ENCODE data around the gene USP37. TPM values are rescaled to one million over a fixed set of nuclear protein-coding genes. Genes with fewer than 3 reads are reported as not detected.
A peak's percentile ranks its signal among the peaks of the same experiment; 100 is the strongest.

Gene USP37
- polyA plus RNA-seq, 3 donors, result 16.1 to 22.6 (median 16.4) TPM

- DNase-seq, result no peak
These were observed 135.3 kb downstream of the USP37 start for GRCh38 chr2:218432676-218433365.

- DNase-seq, result no peak
These were observed 136.3 kb downstream of the USP37 start for GRCh38 chr2:218431878-218432277.

GRCh38 chr2:218430721-218431120, 137.4 kb downstream of the USP37 start:
- no peak for DNase-seq

GRCh38 chr2:218429911-218430692, 138.0 kb downstream of the USP37 start:
- DNase-seq, result no peak

GRCh38 chr2:218428846-218429558, 139.1 kb downstream of the USP37 start:
- DNase-seq, result no peak

- no peak for DNase-seq
These were observed 140.4 kb downstream of the USP37 start for GRCh38 chr2:218427741-218428140.

GRCh38 chr2:218425531-218425930, 142.6 kb downstream of the USP37 start:
- DNase-seq, result no peak

- no peak for DNase-seq
These were observed 144.6 kb downstream of the USP37 start for GRCh38 chr2:218423584-218423983.

- no peak for DNase-seq
These were observed 145.6 kb downstream of the USP37 start for GRCh38 chr2:218422403-218423086.

- DNase-seq, result no peak
These were observed 147.1 kb downstream of the USP37 start for GRCh38 chr2:218421027-218421426.

GRCh38 chr2:218419630-218420216, 148.4 kb downstream of the USP37 start:
- DNase-seq, result no peak

GRCh38 chr2:218418717-218419458, 149.3 kb downstream of the USP37 start, which contains the start of gene VIL1:
Gene VIL1 (plus strand): TSS chr2:218419123. CDS start chr2:218423779, 4,656 bp downstream.
- no peak for DNase-seq

GRCh38 chr2:218418321-218418716, 149.8 kb downstream of the USP37 start:
- DNase-seq, result no peak

GRCh38 chr2:218407717-218408116, 160.4 kb downstream of the USP37 start:
- no peak for DNase-seq

GRCh38 chr2:218406949-218407618, 161.1 kb downstream of the USP37 start:
- no peak for DNase-seq

- DNase-seq, result peak; percentile 95
These were observed 161.8 kb downstream of the USP37 start for GRCh38 chr2:218406209-218406948.

GRCh38 chr2:218405746-218406208, 162.4 kb downstream of the USP37 start:
- no peak for DNase-seq

- no peak for DNase-seq
These were observed 162.9 kb downstream of the USP37 start for GRCh38 chr2:218405086-218405745.

All from renal pelvis (tissue), 4 donors.